Measurements from ENCODE around the gene IGSF21. TPM values are rescaled to one million over a fixed set of nuclear protein-coding genes. Genes with fewer than 3 reads are reported as not detected.
A peak's percentile ranks its signal among the peaks of the same experiment; 100 is the strongest.

Gene IGSF21
- total and polyA plus RNA-seq, 2 of the 4 experiments (the other 2 are of a cell fraction), result not detected

DNA sequence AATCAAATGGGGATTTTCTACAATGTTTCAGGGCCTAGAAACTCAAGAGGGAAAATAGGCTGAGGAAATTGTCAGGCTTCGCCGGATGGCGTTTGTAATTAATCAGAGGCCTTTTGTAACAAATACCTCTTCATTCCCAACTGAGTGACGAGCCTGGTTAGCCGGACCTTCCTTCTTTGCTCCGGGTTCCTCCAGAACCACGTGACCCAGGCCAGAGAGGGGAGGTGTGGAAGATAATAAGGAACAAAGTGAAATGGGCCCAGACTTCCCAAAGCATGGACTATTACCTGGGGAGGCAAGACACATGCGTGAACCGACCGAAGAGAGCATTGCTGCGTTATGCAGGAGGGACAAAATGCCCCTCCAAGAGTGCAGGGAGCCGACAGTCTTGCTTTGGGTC is 7.5 kb upstream of the IGSF21 start:
- Histone ChIP-seq H2AFZ (replicated peaks; ENCODE audit: low read length, poor library complexity) (peak overlapping the region; percentile 52), H3K18ac (ENCODE audit: low read depth, low read length) (no peak overlapping the region), H2BK5ac (ENCODE audit: low read depth, low read length, poor library complexity, severe bottlenecking) (no peak overlapping the region), H4K91ac (ENCODE audit: insufficient read depth, low read depth, low read length) (no peak overlapping the region), H3K27me3 (ENCODE audit: control insufficient read depth, insufficient read depth, low read length) (peaks cover 3% of the 10 kb centered on the region; the same call in 1 of the 2 replicates), H3K79me1 (ENCODE audit: low read depth in 1 of 2, low read length in 2 of 2) (no peaks in the 10 kb centered on the region), H2BK120ac (ENCODE audit: low read depth, low read length) (no peak overlapping the region), H3K4me3 (ENCODE audit: insufficient read depth, low read depth, low read length) (no peak overlapping the region), H3K56ac (ENCODE audit: extremely low read depth, insufficient read depth, low read length) (no peak overlapping the region), H4K8ac (ENCODE audit: low read depth in 2 of 2, low read length in 2 of 2) (no peak overlapping the region), H3K4me2 (ENCODE audit: low read depth, low read length) (no peak overlapping the region), H3K14ac (replicated peaks; ENCODE audit: low read depth, low read length) (no peak overlapping the region), H3K9me1 (ENCODE audit: insufficient read depth, low read length) (peaks cover 4% of the 10 kb centered on the region), H3K4ac (ENCODE audit: low read depth, low read length) (no peak overlapping the region), H3K36me3 (ENCODE audit: control insufficient read depth, insufficient read depth, low read length) (no peaks in the 10 kb centered on the region), H3K9ac (ENCODE audit: low read depth, low read length) (no peak overlapping the region), H3K9me3 (ENCODE audit: control insufficient read depth, insufficient read depth, low read length) (no peaks in the 10 kb centered on the region), H2AK5ac (ENCODE audit: low read depth, low read length) (no peak overlapping the region), H2BK15ac (ENCODE audit: low read depth, low read length) (no peak overlapping the region), H2BK20ac (ENCODE audit: low read depth, low read length) (no peak overlapping the region), H4K20me1 (ENCODE audit: insufficient read depth, low read length) (peaks cover 5% of the 10 kb centered on the region; the same call in 1 of the 2 replicates), H3K23ac (ENCODE audit: low read depth, low read length) (no peak overlapping the region), H3K27ac (ENCODE audit: insufficient read depth, low read length) (no peak overlapping the region), H4K5ac (ENCODE audit: low read depth, low read length) (no peak overlapping the region), H2AK9ac (replicated peaks; ENCODE audit: low read depth, low read length, poor library complexity) (no peak overlapping the region), H3K4me1 (ENCODE audit: control insufficient read depth, insufficient read depth, low read length) (no peaks in the 10 kb centered on the region)
- intact Hi-C loops (cut with micrococcal nuclease), result loop anchor here (1.0 to 5.0 kb wide), 3 partner anchors 183 to 447 kb away; no protein-coding TSS in a partner anchor
- POLR2A ChIA-PET (ENCODE audit: unreplicated experiment), result no interaction called here
- TF ChIP-seq MAZ (IDR thresholded peaks at IDR 0.05; ENCODE audit: borderline replicate concordance, low read depth, low read length) (no peak), RFX5 (IDR thresholded peaks at IDR 0.05; ENCODE audit: low read depth, low read length) (no peak), CHD1 (IDR thresholded peaks at IDR 0.05; ENCODE audit: low read depth, low read length) (no peak), BHLHE40 (IDR thresholded peaks at IDR 0.05; ENCODE audit: low read depth, low read length) (no peak), CEBPB (IDR thresholded peaks at IDR 0.05; ENCODE audit: low read depth, low read length) (no peak), RCOR1 (IDR thresholded peaks at IDR 0.05; ENCODE audit: insufficient replicate concordance, low read length) (no peak), RAD21 (IDR thresholded peaks at IDR 0.05; ENCODE audit: low read length) (no peak), FOS (IDR thresholded peaks at IDR 0.05; ENCODE audit: low read depth, low read length) (no peak), MXI1 (IDR thresholded peaks at IDR 0.05; ENCODE audit: borderline replicate concordance, low read depth, low read length) (no peak), SMC3 (IDR thresholded peaks at IDR 0.05; ENCODE audit: low read depth, low read length) (no peak), NFE2L2 (IDR thresholded peaks at IDR 0.05; ENCODE audit: low read depth, low read length) (no peak)
- TF ChIP-seq, protein P1, sequence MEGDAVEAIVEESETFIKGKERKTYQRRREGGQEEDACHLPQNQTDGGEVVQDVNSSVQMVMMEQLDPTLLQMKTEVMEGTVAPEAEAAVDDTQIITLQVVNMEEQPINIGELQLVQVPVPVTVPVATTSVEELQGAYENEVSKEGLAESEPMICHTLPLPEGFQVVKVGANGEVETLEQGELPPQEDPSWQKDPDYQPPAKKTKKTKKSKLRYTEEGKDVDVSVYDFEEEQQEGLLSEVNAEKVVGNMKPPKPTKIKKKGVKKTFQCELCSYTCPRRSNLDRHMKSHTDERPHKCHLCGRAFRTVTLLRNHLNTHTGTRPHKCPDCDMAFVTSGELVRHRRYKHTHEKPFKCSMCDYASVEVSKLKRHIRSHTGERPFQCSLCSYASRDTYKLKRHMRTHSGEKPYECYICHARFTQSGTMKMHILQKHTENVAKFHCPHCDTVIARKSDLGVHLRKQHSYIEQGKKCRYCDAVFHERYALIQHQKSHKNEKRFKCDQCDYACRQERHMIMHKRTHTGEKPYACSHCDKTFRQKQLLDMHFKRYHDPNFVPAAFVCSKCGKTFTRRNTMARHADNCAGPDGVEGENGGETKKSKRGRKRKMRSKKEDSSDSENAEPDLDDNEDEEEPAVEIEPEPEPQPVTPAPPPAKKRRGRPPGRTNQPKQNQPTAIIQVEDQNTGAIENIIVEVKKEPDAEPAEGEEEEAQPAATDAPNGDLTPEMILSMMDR (conservative IDR thresholded peaks at IDR 0.05; ENCODE audit: low read depth, low read length), result no peak
- TF ChIP-seq, protein P2, sequence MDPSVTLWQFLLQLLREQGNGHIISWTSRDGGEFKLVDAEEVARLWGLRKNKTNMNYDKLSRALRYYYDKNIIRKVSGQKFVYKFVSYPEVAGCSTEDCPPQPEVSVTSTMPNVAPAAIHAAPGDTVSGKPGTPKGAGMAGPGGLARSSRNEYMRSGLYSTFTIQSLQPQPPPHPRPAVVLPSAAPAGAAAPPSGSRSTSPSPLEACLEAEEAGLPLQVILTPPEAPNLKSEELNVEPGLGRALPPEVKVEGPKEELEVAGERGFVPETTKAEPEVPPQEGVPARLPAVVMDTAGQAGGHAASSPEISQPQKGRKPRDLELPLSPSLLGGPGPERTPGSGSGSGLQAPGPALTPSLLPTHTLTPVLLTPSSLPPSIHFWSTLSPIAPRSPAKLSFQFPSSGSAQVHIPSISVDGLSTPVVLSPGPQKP (IDR thresholded peaks at IDR 0.05; ENCODE audit: borderline replicate concordance, low read depth, low read length), result no peak
- TF ChIP-seq, protein P3, sequence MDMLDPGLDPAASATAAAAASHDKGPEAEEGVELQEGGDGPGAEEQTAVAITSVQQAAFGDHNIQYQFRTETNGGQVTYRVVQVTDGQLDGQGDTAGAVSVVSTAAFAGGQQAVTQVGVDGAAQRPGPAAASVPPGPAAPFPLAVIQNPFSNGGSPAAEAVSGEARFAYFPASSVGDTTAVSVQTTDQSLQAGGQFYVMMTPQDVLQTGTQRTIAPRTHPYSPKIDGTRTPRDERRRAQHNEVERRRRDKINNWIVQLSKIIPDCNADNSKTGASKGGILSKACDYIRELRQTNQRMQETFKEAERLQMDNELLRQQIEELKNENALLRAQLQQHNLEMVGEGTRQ (IDR thresholded peaks at IDR 0.05; ENCODE audit: low read depth, low read length), result no peak; the same call in 1 of the 2 replicates
- DNase-seq, result no peak
- dilution Hi-C loops (cut with HindIII; ENCODE audit: low sequenced_read_pairs, unreplicated experiment), result no loop called here
- no TSS peak for BruUV-seq (replicated peaks)
- in situ Hi-C loops (cut with MboI; ENCODE audit: low sequenced_read_pairs), result loop anchor here (5.0 kb wide), 1 partner anchor 443 kb away; no protein-coding TSS in a partner anchor
- 57% methylated on average over 1 of the region's 12 CpGs; no CpG with 5 or more reads in 1 of the 2 experiments for WGBS, 2 experiments (ENCODE audit: extremely low coverage in 2 of 2, insufficient read length in 1 of 2)
- no peak for ATAC-seq (ENCODE audit: low read depth)
- CTCF ChIA-PET, result interaction anchor here (1.0 to 1.6 kb wide), 6 partner anchors 8 to 439 kb away, joined by 3 to 5 read pairs (median 3); no protein-coding TSS in a partner anchor

Measured in IMR-90 (cell line).